GM18508 (cell line): ENCODE measurements around the gene ZNF428.
"Not testable (repeated sequence)": the region's sequence is repeated elsewhere in the genome, so short reads cannot be mapped to it uniquely, and the experiment has no call there.

ENCODE experiments used
- ATAC-seq: cut with Tn5 transposase; IDR thresholded peaks from one replicate; pipeline ENCODE4 v1.9.1; 2021; ENCODE audit warnings: moderate number of reproducible peaks; ENCODE audit not compliant: insufficient read depth, unreplicated experiment

The ZNF428 gene

DNA sequence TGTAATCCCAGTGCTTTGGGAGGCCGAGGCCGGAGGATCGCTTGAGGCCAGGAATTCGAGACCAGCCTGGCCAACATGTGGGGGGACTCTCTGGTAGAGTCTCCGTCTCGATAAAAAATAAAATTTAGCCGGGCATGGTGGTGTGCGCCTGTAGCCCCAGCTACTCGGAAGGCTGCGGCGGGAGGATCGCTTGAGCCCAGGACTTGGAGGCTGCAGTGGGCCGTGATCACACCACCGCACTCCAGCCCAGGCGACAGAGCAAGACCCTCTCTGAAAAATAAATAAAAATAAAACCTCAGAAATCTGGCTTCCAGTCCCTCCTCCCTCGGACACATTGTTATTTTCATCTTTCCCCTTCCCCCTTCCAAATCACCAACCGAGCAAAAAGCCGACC, 23.8 kb downstream of the ZNF428 start:
- no peak for ATAC-seq

DNA sequence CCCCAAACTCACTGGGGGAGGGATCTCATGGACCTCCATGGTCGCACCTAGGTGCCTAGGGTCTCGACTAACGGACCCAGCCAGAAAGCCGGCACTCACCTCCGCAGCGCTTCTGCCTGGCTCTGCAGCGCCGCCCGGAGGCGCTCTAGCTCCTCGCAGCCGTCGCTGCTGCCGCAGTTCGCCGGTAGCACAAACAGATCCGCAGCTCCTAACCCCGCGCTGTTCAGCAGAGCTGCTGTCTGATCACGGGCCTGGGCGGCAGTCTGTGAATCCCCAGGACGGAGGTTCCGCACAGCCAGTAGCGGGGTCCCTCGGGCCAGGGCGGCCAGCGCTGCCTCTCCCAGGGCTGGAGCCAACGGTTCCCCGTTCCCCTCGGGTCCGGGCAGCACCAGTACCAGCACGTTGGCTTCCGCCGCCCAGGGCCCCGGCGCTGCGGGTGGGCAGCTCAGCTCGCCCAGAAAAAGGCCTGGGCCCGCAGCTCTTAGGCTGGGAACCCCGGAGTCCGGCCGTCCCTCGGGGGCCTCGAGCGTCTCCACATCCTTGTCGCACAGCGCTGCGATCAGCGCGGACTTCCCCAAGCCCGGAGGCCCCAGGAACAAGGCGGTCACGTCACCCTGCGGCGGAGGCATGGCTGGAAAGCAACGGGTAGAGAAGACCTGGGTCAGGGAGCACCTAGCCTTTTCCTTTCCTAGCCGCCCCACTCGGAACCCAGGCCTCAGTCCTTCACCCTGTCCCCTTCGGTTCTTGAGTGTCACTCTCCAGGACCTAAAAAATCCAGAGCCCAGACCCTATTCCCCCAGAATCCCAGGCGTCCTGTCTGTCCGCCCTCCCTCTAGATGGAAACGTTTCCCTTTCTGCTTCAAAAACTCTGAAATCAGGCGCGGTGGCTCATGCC, 24.5 kb downstream of the ZNF428 start:
- no peak for ATAC-seq

DNA sequence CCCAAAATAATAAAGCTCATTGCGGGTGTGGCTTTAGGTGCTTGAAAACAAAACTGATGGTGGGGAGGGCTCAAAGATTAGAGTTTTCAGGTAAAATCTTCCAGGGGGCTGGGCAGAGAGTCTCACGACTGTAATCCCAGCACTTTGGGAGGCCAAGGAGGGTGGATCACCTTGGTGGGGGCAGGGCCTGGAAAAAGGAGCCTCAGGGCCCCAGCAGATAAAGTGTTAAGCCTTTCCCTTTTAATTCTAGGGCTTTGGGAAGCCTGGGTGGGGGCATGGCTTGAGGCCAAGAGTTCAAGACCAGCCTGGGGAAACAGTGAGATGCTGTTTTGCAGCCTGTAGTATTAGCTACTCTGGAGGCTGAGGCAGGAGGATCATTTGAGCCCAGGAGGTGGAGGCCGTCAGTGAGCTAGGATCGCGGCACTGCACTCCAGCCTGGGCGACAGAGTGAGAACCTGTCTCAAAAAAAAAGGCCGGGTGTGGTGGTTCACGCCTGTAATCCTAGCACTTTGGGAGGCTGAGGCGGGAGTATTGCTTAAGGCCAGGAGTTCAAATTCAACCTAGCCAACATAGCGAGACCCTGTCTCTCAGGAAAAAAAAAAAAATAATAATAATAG, 25.2 kb downstream of the ZNF428 start:
- no peak for ATAC-seq

DNA sequence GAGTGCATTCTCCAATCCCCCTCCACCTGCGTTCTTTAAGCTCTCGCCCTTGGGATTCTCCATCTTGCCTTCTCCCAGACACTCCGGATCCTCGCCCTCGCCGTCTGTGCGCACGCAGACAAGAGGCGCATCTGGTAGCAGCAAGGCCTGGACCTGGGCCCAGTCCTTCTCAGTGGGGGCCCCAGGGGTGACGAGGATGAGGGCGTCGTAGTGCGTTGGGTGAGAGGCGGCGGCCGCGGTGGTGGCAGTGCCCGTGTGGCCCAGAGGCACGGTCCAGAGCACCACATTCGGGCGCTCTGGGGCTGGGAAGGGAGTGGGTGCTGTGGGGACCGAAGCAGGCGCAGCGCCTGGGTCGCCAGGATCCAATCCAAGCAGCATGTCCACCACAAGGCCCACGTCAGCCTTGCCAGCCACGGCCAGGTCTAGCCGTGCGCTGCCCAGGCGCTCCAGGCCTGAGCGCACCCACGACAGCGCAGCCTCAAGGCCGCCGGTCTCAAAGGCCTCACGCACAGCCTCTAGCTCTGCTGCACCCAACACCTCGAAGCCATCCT, 26.6 kb downstream of the ZNF428 start:
- no peak for ATAC-seq

DNA sequence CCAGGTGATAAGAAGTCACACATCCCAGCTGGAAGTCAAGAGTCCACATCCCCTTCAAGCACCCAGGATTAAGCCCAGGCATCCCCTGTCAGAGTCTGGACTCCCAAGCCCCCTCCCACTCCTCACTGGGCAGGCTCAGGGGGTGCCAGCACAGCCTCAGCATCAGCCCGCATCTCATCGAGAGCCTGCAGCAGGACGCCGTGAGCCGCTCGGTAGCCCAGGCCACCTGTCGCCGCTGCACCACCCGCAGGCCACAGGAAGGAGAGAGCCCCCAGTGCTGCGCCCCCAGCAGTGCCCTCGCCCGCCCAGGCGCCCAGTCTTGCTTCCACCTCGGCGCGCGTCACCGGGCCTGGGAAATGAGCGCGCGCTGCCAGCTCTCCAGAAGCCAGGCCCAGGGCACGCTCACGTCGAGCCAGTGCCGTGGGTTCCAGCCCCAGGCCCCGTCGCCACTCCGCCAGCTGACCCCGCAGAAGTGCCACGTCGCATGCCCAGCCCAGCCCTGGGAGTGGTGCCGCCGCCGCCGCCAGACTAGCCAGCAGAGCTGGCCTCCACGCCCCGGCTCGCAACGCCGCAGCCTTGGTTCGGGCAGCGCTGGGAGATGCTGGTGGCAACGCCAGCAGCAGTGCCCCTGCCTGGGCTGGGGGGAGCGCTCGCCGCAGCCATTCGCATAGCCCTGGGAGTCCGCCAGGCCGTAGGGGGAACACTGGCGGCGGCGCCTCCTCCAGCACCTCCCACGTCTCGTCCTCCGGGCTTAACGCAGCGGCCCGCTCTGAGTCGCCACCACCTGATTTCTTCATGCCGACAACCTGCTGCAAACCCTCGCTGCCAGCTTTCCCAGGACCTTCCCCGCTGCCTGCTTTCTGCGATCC, 27.3 kb downstream of the ZNF428 start:
- ATAC-seq: no peak

DNA sequence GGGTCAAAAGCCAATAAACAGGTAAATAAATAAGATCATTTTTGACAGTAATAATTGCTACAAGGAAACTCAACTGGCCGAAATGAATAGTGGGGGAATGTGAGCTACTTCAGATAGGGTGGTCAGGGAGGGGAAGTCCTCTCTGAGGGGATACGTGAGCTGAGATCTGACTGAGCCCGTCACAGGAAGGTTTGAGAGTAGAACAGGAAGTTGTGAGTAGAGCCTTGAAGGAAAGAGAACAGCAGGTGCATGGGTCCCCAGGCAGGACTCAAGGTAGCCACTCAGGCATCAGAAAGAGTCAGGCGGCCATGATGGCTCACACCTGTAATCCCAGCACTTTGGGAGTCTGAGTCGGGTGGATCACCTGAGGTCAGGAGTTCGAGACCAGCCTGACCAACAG, 29.8 kb downstream of the ZNF428 start:
- no peak for ATAC-seq

DNA sequence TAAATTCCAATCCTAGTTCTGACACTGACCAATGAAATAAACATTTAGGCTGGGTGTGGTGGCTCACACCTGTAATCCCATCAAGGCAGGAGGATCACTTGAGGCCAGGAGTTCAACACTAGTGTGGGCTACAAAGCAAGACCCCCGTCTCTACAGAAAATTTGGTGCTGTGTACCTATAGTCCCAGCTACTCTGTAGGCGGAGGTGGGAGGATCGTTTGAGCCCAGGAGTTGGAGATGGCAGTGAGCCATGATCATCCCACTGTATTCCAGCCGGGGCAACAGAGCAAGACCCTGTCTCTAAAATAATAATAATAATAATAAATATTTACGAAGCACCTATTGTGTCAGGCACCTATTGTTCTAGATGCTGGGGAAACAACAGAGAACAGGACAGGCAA, 30.2 kb downstream of the ZNF428 start:
- ATAC-seq: no peak

DNA sequence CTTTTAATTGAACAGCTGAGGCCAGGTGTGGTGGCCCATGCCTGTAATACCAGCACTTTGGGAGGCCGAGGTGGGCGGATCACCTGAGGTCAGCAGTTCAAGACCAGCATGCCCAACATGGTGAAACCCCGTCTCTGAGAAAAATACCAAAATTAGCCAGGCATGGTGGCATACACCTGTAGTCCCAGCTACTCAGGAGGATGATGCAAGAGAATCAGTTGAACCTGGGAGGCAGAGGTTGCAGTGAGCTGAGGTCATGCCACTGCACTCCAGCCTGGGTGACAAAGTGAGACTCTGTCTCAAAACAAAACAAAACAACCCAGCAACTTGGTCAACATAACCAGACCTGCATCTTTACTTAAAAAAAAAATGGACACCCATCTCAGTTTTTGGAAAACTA, 32.4 kb downstream of the ZNF428 start:
- not testable (repeated sequence) for ATAC-seq

DNA sequence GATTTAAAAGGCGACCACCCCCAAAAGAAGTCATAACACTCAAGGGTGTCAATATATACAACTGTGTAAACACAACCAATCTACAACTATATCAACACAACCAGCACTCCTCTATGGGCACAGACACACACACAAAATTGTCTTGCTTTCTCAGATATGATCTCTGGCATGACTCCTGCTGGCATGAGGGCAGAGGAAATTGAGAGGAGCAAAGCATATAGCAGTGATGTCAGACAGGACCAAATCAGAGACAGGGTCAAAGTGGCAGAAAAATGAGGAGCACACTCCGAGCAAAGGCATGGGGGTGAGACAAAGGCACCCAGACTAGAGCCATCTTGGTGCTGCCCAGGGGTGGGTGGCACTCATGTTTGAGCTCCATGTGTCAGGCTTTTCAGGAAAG, 33.1 kb downstream of the ZNF428 start:
- ATAC-seq: no peak

DNA sequence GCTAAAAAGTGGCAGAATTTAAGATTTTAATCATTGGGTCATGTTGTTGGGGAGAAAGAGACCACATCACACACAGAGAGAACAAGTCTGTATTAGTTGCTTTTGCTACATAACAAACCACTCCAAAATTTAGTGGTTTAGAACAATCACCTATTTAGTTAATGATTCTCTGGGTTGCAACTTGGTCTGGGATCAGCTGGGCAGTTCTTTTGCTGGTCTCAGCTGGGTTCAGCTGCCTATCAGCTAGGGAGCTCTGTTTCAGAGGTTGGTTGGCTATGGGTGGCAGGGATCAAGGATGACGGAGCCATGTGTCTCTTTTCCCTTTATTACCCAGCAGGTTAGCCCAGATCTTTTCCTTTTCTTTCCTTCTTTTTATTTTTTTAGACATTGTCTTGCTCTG, 34.9 kb downstream of the ZNF428 start:
- ATAC-seq: no peak

DNA sequence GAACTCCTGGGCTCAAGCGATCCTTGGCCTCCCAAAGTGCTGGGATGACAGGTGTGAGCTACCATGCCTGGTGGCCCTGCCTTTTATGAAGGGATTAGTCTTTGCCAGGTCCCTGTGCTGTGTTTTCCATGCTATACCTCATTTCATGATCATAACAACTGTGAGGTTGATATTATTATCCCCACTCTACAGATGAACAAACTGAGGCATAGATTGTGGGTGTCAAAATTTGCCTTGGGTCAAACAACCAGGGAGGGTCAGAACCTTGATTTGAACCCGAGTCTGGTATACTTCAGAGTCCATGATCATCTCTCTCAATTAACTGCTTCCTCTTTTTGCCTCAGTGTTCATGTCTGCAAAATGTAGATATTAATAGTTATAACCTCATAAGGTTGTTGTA, 36.9 kb downstream of the ZNF428 start:
- no peak for ATAC-seq

DNA sequence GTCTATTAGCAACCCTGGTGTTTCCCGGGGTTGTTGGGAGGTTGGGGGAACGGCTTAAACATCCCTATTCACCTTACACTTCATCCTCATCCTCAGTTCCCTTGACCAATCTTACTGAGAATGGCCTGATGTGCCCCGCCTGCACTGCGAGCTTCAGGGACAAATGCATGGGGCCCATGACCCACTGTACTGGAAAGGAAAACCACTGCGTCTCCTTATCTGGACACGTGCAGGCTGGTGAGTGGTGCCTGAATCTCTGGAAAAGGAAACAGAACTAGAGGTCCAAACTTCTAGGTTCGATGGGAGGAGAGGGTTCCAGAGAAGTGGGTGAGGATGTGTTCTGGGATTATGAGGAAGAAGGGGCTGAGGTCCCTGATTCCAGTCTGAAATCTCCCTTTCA, 38.0 kb downstream of the ZNF428 start:
- ATAC-seq: no peak

DNA sequence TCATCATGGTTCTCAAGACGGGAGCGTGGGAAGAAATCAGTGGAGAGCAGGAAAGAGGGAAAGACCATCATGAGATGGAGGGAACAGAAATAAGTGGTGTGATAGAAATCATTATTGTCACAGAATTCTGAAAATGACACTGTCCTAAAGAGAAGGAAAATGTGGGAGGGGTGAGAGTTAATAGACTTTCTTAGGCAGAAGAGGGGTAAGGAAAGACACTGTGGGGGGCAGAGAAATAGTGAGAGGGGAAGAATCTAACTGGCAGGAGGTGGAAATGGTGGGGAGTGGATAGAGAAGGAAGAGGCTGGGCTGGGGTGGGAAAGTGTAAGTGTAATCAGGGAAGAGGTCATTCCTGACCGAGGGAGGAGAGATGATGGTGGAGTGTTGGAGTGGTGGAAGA, 40.6 kb downstream of the ZNF428 start:
- no peak for ATAC-seq

DNA sequence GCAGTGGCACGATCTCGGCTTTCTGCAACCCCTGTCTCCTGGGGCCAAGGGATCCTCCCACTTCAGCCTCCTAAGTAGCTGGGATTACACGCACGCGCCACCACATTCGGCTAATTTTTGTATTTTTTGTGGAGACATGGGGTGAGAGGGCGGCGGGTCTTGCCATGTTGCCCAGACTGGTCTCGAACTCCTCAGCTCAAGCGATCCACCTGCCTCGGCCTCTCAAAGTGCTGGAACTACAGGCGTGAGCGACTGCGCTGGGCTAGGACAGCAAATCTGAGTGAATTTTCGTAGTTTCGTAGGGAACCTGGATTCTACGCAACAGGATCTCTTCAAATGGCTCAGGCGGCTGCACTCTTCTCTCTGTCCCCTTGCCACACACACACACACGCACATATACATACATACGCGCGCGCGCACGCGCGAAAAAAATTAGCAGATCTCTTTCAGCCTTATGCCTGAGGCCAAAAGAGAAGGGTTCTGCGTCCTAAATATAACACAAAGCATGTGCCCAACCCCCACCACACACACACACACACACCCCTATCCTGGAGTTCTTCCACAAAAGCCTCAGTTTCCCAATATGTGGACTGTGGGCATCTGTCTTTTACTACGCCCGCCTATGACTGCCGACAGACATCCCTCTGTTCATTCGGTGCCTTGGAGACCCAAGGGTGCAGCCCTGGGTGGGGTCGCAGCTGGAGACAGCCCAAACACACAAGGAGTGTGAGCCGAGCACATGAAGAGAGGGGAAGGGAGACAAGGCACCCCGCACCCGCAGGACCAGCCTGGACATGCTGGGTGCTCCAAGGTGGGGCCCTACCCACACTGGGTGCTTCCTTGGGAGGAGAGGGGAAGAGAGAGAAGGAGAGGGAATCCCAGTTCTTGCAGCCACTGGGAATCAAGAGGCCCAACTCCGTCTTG, 43.2 kb downstream of the ZNF428 start:
- no peak for ATAC-seq

DNA sequence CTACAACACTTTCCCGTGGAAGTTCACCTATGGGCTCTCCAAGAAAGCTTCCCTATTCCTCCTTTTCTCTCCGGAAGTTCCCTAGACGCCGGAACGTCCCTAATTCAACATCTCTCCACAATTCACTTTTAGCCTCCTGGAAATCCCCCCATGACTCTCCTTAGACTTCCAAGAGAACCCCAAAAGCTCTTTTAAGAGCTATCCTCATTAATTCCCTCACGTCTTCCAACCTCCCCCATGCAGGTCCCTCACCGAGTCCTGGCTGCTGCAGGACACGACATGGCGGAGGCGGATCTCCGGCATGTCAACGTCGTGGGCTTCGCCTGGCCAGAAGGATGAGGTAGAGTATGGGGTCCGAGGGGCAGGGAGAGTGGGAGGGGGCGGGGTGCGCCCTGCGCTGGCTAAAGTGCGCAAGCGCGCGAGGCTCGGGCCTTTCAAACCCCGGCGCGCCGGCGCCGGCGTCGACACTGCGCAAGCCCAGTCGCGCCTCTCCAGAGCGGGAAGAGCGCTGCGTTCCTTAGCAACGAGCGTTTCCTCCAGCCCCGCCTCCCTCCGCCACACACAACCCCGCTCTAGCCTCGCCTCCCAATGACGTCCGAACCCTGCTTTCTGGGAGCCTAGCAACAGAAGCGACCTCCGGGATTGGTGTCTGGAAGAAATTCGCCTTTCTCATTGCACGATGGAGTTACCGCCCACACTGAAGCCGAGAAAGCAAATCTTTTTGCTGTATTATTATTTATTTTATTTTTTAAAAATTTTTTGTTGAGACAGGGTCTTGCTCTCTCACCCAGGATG, 44.1 kb downstream of the ZNF428 start, which contains the start of the genes PINLYP and XRCC1:
TSS of gene PINLYP (plus strand) at position 646 of the 795 bp plus-strand sequence. CDS start 1,391 bp downstream, outside the sequence.
TSS of gene XRCC1 (minus strand) at position 372 of the 795 bp plus-strand sequence. CDS start at position 303, 69 bp downstream.
- ATAC-seq: peak; percentile 72

DNA sequence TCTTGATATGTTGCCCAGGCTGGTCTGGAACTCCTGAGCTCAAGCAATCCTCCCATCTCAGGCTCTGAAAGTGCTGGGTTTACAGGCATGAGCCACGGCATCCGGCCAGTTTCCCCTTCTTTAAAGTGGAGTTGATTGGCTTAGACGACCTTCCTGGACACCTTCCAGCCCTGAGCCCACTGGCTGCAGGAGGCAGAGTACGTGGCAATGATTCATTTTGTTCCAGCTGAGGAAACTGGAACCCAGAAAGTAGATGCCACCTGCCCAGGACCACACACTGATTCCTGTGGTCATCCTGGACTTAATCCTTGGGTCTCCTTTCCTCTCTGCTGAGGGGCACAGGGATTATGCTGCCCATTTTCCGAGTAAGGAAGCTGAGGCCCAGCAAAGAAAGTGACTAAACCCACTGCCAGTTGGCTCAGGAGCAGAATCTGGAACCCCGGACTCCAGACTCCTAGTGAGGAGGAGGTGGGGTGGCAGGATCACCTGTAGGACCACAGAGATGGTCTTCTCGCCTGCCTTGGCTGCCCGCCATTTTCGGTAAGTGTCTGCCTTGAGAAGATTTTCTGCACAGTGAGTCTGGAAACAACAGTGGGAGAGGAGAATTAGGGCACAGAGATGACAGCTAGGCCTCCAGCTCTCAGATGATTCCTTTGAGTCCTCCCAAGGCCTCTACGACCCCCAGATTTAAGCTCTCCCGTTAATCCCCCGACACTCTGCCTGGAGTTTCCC, 44.8 kb downstream of the ZNF428 start:
- no peak for ATAC-seq

DNA sequence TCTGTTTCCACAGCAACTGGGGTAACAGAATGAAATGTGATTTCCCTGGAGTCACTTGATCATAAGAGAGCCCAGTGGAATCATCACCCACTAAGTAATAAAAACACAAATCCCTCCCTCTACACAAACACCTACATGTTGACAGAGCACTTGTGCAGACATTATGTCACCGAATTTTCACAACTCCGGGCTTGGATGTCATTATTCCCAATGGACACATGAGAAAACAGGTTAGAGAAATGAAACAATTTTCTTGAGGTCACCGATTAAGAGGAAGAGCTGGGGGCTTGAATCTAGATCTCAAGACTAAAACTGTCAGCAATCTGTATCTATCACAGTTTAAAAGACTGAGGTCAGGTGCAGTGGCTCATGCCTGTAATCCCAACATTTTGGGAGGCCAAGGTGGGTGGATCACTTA, 47.2 kb downstream of the ZNF428 start:
- no peak for ATAC-seq
